GM19324 (cell line): ENCODE results near the gene CHST15.

Source experiments
- ATAC-seq: cut with Tn5 transposase; IDR thresholded peaks from one replicate; pipeline ENCODE4 v1.9.1; 2021; ENCODE audit warnings: mild to moderate bottlenecking, moderate library complexity; ENCODE audit not compliant: unreplicated experiment, low FRiP score

The CHST15 gene

DNA sequence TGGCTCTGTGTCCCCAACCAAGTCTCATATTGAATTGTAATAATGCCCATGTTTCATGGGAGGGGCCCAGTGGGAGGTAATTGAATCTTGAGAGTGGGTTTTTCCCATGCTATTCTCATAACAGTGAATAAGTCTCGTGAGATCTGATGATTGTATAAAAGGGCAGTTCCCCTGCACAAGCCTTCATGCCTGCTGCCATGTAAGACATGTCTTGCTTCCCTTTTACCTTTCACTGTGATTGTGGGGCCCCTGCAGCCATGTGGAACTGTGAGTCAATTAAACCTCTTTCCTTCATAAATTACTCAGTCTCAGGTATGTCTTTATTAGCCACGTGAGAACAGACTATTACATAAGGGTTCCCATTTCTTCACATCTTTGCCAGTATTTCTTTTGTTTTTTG lies 104.7 kb downstream of the CHST15 start:
- no peak for ATAC-seq

DNA sequence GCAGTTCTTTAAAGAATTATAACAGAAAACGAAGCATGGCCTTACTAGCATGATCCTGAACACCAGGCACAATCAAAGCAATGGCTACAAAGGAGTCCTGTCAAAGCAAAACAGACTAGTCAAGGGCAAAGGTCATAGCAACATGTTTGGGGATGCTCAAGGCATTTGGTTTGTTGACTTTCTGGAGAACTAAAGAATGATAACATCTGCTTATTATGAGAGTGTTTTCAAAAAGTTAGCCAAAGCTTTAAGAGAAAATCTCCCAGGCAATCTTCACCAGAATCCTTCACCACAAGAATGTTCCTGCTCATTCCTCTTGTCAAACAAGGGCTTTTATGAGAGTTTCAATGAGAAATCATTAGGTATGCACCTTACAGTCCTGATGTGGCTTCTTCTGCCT lies 106.7 kb downstream of the CHST15 start:
- no peak for ATAC-seq

DNA sequence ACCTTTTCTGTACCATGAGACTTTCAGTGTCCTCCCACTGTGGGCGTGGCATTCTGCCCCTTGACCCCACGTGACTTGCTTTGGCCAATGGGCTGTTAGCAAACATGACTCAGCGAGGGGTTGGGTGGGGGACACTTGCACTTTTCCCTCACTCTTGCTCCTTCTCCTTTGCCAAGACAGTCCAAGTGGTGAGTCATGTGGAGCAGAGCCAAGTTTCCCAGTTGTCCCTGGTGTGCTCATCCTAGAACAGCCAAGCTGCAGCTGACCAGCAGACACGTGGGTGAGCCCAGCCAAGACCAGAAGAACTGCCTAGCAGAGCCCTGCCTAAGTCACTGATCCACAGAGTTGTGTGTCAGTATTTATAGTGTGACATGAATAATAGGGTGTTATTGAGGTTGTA lies 119.0 kb downstream of the CHST15 start:
- no peak for ATAC-seq

DNA sequence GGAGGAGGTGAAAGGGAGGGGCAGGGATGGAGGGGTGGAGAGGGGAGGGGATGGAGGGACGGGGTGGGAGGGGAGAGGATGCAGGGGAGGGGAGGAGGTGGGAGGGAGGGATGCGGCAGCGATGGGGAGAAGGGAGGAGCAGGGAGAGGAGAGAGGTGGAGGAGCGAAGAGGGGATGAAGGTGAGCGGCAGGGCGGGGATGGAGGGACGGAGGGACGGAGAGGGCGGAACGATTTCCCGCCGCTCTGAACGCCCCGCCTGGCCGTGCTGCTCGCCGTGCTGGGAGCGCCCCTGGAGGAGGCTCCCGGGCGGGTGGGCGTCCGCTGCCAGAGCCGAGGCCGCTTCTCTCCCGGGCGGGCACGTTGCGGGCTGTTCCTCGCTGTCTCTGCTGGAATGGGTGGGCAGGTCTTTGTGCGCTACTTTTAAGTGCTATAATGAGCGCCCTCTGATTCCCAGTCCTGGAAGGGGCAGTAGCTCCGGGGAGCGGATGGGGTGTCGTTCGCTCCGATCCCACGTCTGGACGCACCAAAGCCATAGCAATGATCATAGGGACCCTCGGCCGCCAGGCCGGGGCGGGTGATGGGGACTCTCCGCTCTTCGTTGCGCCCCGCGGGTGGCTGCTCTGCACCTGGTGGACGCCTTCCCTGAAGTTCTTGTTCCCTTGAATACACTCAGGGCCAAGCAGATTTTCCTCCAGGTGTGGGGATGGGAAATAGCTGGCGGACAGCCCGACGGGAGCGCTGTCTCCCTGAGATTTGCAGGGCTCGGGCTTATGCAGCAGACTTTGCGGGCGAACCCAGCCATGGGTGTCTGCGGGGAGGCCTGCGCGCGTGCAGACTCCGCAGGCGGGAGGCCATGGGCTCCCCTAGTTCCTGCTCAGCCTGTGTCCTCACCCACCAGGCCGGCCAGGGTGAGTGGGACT lies 120.7 kb downstream of the CHST15 start:
- ATAC-seq, result no peak

DNA sequence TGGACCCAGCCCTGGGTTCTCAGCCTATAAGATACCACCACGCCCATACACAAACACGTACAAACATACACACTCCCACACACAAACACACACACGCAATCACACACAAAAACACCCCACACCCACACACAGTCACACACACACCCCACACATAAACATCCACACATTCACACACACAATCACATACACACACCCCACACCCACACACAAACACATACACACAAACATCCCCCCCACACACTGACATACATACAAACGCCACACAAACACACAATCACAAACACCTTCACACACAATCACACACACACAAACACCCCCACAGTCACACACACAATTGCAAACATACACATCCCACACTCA lies 122.5 kb downstream of the CHST15 start:
- no peak for ATAC-seq

DNA sequence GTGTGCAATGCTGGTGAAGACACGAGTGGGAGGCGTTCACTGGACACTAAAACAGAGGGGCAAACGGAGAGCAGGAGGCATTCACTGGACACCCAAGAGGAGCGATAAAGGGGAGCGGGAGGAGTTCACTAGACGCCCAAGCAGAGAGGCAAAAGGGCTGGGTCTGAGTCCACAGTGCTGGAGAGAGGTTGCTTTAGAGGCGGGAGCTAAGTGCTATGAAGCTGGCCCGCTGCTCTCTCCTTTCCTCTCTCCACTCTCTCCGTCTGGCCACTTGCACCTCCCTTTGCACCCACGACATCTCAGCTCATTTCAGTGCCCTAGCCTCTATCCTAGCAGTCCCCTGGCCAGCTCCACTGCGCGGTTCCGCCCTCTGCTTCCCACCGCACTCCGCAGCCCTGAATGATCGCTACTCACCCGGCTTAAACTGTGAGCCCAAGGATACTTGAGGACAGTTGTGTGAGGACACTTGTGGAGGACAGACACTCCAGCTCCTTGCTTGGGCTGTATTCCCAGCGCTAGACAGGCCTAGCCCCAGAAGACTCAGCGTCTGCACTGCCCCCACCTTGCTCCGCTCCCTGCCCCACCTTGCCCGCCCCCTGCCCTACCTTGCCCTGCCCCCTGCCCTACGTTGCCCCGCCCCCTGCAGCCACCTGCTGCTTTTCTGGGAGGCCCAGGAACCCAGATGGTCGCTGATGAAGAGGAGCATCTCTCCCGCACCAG lies 123.0 kb downstream of the CHST15 start:
- no peak for ATAC-seq

DNA sequence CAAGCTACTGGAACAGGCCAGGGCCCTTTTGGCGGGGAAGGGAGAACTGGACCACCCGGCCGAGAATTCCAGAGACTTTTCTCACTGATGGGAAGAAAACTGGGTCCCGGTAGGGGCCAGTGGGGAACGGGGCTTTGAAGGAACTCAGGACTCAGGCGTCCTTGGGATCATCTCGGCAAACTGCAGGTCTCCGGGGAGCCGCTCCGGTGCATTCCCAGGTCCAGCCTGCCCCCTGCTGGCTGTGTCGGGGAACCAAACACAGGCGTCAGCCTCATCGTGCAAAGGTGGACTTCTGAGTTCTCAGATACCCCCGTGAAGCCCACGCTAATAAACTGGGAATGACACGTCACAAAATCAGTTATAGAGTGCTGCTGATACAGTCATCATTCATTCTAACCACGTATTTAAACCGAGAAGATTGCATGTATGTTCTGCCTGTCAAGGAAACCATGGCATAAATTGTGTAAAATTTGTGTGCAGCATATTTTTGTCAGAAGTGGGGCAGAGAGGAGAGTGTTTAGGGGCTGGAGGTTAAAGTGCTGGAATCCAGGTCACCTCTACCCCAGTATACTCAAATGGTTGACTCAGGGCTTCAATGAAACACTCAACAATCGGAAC lies 125.7 kb downstream of the CHST15 start:
- no peak for ATAC-seq

DNA sequence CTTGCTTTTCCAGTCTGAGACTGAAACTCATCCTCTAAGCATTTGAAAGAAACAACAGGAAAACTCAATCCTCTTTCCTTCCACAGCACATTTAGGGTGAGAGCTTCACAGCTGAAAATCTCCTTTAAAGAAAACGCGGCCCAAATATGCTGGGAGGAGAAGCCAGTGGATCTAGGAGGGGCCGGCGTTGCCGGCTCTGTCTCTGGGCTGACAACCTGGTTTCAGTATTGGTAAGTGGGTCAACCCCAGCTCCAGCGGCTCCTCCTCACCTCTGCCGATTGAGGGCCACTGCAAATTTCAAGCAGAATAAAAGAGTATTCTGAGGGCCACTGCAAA lies 126.5 kb downstream of the CHST15 start:
- no peak for ATAC-seq

DNA sequence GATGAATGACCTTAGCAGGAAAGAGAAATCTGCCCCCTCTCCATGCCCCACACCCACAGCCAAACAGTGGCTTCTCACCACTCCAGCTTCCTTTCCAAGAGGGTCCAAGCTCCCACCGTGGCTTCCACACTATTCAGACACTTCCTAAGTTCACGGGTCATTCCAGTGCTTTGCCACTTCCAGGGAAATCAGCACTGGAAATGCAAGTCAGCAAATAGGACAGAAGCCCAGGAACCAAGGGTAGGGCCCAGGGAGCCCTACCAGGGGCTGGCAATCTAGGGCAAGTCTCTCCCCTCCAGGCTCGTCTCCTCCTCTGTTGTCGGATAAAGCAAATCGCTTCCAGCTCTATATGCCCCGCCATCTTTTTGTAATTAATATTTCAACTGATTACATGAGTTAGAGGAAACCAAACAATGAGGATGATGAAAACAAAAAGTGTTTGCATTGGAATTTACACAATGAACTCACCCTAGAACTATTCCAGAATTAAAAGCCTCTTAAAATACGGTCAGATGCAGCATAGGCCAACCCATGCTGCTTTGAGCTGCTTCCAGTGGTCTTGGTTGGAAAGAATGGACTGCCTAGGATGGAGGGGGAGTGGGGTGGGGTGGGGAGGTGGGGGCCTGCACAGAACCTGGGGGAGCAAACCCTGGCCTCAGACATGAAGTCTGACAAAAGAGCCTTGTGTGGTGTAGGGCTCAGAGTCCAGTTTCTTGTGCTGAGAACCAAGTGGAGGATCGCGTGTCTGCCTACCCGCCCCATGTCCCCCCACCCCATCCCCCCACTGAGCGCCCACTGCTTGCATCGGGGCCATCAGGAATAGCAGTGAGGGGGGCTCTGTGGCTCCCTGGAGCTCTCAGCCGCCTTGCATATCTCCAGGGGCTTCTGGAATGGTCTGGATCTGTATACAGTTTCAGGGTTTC lies 127.2 kb downstream of the CHST15 start:
- ATAC-seq, result no peak

DNA sequence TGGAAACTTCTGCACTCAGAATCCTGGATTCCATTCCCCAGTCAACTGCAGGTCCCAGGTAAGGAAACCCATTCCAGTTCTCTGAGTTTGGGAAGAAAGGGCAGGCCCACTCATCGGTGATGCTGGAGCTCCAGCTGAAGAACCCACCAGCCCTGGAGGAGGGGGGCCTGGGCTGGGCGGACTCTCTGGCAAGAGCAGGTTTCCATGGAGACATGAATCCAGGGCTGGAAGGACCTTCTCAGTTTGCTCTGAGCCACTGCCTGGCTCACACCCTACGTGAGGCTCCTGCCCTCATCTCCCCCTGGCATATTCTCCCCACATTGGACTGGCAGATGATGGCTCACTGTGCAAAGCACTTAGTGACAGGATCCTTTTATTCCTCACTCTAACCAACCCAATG lies 128.4 kb downstream of the CHST15 start:
- no peak for ATAC-seq

DNA sequence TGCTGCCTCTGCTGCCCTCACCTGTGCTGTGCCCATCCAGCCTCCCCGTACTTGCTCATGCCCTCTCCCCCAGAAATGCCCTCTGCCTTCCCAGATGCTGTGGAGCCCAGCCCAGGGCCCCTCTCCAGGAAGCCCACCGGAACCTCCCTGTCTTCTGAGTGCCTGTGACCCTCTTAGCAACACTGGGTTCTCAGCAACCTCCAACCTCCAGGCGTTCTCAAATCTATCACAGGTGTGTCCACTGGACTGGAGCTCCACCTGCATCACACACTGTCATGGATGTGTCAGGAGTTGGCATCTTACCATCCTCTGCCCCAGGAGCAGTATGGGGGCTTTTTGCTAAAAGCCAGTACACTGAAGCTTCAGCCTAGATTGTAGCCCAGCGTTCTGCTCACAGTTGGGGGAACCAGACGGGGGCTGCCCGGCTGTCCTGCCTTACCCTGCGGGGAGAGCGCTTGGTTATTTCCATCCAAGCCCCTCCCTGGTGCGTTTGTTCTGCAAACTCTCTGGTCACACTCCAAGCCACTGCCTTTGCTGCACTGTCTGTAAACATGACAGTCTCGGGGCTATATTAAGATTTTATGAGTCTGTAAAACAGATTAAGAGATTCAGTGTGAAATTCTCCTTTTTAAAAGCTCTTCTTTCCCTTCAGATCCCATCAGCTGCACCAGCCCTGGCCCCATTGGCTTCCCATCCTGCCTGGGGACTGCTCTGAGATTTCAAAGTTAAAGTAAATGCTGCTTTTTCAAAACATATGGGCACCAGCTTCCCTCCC lies 130.5 kb downstream of the CHST15 start:
- ATAC-seq, result no peak

DNA sequence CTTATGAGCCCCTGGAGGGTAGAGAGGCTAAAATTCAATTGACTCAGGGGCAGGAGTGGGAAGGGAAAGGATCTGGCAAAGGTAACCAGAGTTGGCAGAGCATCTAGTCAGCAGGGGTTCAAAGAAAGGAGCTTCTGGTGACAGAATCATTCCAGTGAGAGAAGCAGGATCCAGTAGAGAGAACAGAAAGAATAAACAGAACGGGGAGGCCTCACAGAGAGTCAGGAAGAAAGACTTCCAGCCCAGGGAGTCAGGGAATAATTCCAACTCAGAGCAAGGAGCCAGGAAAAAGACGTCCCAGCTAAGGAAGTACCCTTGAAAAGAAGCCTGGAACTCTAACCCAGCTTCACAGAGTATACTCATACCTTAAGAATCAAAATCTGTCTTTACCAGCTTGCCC lies 135.2 kb downstream of the CHST15 start:
- no peak for ATAC-seq
